Smooth muscle cell of the coronary artery (primary cell): ENCODE measurements around the gene DIDO1. TPM values are rescaled to one million over a fixed set of nuclear protein-coding genes. Genes with fewer than 3 reads are reported as not detected.

Experiments used
- total RNA-seq: library from RNA; depleted of rRNA; stranded (reverse); fragments of >200 nt; gene quantifications from 2 replicates; pipeline ENCODE4 v1.2.3, GENCODE V29; 2014; ENCODE audit warnings: low replicate concordance

DIDO1 gene
- total RNA-seq: 24.8 and 25.5 TPM in 2 replicates

GRCh38 chr20:62926229-62927127 lies at the start of gene DIDO1:
Gene DIDO1, minus strand, starts transcription at chr20:62926505.

GRCh38 chr20:62952373-62952967 lies 26.2 kb upstream of the DIDO1 start, which contains the start of gene SLC17A9:
Gene SLC17A9, plus strand, starts transcription at chr20:62952709. Its CDS starts 122 bp downstream, at chr20:62952831.

GRCh38 chr20:62938105-62938888 lies 12.0 kb upstream of the DIDO1 start, which contains the start of gene GID8:
Gene GID8, plus strand, starts transcription at chr20:62938147. Its CDS starts 3,356 bp downstream, at chr20:62941503.

GRCh38 chr20:62861726-62862336 lies 64.5 kb downstream of the DIDO1 start, which contains the start of gene TCFL5:
Gene TCFL5, minus strand, starts transcription at chr20:62861822. Its CDS starts 152 bp downstream, at chr20:62861670.

Other genes with a start within 250 kb of the DIDO1 start
- gene NTSR1, start 217.7 kb downstream of the DIDO1 start, total RNA-seq: under 0.01 and 0.12 TPM in 2 replicates
- gene MRGBP, start 130.0 kb downstream of the DIDO1 start, total RNA-seq: 8.0 and 16.0 TPM in 2 replicates
- 24.1 and 39.2 TPM in 2 replicates for gene OGFR, start 121.7 kb downstream of the DIDO1 start, total RNA-seq
- gene COL9A3, start 109.5 kb downstream of the DIDO1 start, total RNA-seq: 0.30 TPM in 1 of 2 replicates, not detected in the other
- gene TCFL5, start 64.7 kb downstream of the DIDO1 start, total RNA-seq: 11.5 and 12.5 TPM in 2 replicates
- 37.5 and 39.4 TPM in 2 replicates for gene GID8, start 11.6 kb upstream of the DIDO1 start, total RNA-seq
- gene SLC17A9, start 26.2 kb upstream of the DIDO1 start, total RNA-seq: 2.5 and 20.9 TPM in 2 replicates
- not detected in 2 replicates for gene BHLHE23, start 80.5 kb upstream of the DIDO1 start, total RNA-seq